Colon (tissue), 2 donors: ENCODE results near the gene ADK.
"Not testable (repeated sequence)": the region's sequence is repeated elsewhere in the genome, so short reads cannot be mapped to it uniquely, and the experiment has no call there.

ENCODE experiments used
- FAIRE-seq: peaks from 2 replicates; lab custom pipeline; 2012; peaks lifted over from hg19 to GRCh38; lab: Jason Lieb, UNC
- donor health status: control.
- donor health status: control.

Gene ADK

GRCh38 chr10:74187237-74187636 lies 36.2 kb downstream of the ADK start:
- no peak for FAIRE-seq

GRCh38 chr10:74188617-74189016 lies 37.6 kb downstream of the ADK start:
- not testable (repeated sequence) for FAIRE-seq

DNA sequence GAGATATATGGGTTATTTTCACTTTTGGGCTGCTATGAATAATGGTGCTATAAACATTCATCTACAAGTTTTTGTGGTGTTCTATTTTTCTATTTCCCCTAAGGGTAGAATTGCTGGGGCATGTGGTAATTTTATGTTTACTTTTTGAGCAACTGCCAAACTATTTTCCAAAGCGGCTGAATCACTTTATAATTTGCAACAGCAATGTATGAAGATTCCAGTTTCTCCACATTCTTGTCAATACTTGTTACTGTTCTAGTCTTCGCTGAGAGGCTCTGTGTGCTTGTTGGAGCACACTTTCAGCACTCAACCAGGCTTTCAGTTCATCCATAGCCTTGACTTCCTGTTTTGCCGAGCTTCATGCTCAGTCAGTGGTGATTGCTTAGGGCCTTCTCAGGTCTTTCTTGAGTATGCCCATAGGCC lies 39.0 kb downstream of the ADK start:
- FAIRE-seq = no peak

GRCh38 chr10:74190494-74190893 lies 39.5 kb downstream of the ADK start:
- FAIRE-seq = no peak

DNA sequence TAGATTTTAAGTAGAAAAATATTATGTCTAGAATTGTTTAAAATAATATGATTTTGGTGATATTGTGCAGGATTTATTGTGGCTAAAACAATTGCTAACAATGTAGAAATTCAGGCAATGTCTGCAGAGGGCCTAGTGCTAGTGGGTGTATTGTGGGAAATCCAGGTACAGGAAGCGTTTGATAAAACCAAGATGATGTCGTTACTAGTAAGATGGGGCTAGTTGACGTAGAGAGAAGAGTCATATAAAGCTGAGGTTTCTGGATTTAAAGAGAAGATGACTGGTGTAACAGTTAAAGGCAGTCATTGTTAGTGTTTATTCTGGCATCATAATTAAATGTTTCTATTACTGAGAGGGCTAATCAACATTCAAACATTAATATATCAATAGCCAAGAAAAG lies 43.5 kb downstream of the ADK start:
- no peak for FAIRE-seq

GRCh38 chr10:74194999-74195398 lies 44.0 kb downstream of the ADK start:
- FAIRE-seq = no peak

DNA sequence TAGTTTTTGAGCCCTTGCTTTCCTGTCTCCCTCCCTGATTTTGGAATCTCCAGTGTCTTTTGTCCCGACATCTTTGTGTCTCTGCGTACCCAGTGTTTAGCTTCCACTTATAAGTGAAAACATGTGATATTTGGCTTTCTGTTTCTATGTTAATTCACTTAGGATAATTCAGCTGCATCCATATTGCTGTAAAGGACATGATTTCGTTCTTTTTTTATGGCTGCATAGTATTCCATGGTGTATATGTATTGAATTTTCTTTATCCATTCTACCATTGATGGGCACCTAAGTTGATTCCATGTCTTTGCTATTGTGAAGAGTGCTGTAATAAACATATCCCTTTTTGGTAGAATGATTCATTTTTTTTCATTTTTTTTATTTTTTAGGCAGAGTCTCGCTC lies 48.3 kb downstream of the ADK start:
- FAIRE-seq = no peak

- no peak for FAIRE-seq
These were observed 51.3 kb downstream of the ADK start for GRCh38 chr10:74202356-74202755.

DNA sequence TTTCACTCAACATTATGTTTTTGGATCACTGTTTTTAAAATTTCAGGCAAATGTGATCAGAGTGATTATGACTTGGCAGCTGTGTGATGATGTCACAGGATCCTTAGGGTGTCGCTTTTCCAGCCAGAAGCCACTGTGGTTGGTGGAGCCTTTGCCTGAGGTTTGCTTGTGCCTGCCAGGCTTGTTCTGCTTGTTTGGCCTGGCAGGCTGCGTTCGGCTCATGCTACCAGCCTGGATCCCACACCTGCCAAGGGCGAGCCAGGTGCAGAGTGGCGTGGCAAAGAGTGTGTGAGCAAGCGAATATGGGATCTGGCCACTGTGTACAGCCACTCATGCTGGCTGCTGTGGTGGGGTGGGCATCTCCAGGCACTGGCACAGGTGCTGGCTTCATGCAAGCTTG lies 55.7 kb downstream of the ADK start:
- no peak for FAIRE-seq

- no peak for FAIRE-seq
These were observed 56.9 kb downstream of the ADK start for GRCh38 chr10:74207691-74208480.

- FAIRE-seq = no peak
These were observed 58.0 kb downstream of the ADK start for GRCh38 chr10:74208997-74209396.

- no peak for FAIRE-seq
These were observed 62.0 kb downstream of the ADK start for GRCh38 chr10:74213019-74213418.

DNA sequence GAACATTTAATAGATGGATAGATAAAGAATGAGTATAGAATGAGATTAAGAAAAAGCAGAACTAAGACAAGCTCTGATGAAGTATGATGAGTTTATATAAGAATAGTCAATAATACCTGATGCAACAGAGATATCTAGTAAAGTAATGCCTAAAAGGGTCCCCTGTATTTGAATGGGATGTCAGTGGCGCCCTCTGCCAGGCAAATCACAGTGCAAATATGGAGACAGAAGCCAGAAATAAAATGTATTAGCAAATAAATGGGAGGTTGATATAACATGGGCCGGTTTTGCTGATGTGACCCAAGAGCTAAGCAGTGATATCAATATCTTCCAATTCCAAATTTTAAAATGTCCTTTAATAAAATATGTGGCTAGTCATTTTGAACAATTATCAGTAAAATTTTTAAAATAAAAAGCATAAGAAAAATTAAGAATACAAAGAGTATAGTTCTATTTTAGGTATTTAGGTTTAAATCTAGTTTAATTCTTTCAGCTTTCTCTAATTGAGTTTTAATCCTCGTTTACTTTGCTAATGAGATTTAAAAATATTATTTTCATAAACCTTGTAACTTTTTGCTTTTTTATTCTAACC lies 62.6 kb downstream of the ADK start:
- peak; percentile 5 for FAIRE-seq

GRCh38 chr10:74217110-74217509 lies 66.1 kb downstream of the ADK start:
- FAIRE-seq = not testable (repeated sequence)

DNA sequence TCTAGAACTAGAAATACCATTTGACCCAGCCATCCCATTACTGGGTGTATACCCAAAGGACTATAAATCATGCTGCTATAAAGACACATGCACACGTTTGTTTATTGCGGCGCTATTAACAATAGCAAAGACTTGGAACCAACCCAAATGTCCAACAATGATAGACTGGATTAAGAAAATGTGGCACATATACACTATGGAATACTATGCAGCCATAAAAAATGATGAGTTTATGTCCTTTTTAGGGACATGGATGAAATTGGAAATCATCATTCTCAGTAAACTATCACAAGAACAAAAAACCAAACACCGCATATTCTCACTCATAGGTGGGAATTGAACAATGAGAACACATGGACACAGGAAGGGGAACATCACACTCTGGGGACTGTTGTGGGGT lies 71.4 kb downstream of the ADK start:
- FAIRE-seq = not testable (repeated sequence)

DNA sequence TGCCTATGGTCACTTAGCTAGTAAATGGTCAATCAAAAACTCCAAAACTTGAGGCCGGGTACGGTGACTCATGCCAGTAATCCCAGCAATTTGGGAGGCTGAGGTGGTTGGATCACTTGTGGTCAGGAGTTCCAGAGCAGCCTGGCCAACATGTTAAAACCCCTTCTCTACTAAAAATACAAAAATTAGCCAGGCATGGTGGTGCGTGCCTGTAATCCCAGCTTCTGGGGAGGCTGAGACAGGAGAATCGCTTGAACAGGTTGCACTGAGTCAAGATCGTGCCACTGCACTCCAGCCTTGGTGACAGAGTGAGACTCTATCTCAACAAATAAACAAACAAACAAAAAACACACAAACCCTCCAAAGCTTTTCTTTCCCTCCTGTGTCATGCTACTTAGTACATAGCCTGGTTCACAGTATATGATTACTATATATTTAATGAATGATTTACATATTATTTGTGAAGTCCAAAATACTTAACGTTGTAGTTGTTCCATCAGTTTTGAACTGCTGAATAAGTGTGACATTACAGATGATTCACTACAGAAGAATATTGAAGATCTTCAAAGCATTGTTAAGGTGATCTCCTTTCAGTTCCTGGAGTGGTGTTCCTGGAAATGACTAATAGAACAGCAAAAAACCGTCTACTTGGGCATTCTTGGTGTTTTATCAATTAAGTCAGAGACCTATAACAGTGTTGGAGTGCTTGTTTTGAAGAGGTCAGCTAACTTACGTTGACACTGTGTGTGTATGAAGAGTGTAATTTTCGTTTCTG lies 72.9 kb downstream of the ADK start:
- no peak for FAIRE-seq

- peak; percentile 33 for FAIRE-seq
These were observed 76.8 kb downstream of the ADK start for GRCh38 chr10:74227697-74228424.

GRCh38 chr10:74231375-74231774 lies 80.4 kb downstream of the ADK start:
- no peak for FAIRE-seq

GRCh38 chr10:74233281-74233680 lies 82.3 kb downstream of the ADK start:
- no peak for FAIRE-seq

GRCh38 chr10:74234569-74234968 lies 83.5 kb downstream of the ADK start:
- peak; percentile 69 for FAIRE-seq

DNA sequence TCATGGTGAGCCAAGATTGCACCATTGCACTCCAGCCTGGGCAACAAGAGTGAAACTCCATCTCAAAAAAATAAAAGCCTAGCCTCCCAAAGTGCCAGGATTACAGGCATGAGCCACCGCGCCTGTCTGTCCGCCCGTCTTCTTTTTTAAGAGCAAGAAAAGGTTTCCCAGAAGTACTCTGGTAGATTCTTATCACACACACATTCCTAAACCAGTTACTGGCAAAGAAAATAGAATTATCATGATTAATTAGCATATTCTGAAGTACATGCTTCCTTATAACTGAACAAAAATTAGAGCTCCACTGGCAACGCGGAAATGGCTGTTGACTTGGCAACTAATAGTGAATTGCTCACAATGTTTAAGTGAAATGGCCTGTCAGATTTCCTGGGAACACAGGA lies 87.0 kb downstream of the ADK start:
- no peak for FAIRE-seq

GRCh38 chr10:74238516-74238915 lies 87.5 kb downstream of the ADK start:
- FAIRE-seq = no peak
